Activated B cell treated with CpG ODN at 0.5 μM for 24 hours (primary cell): ENCODE data around the gene TBC1D16. TPM values are rescaled to one million over a fixed set of nuclear protein-coding genes. Genes with fewer than 3 reads are reported as not detected.

ENCODE experiments used
- ATAC-seq: fragments of 200-7000 bp; cut with Tn5 transposase; one replicate; pipeline ENCODE4 v1.10.0; 2021; ENCODE audit warnings: low read depth, mild to moderate bottlenecking, moderate library complexity
- CTCF ChIA-PET: fragments of 350-600 bp; sonication (Branson Sonifier 250); formaldehyde crosslinking; loops from one replicate; lab custom pipeline; 2021; ENCODE audit warnings: antibody characterized with exemption; lab: Charles Lee
- POLR2A ChIA-PET: fragments of 350-600 bp; sonication (Branson Sonifier 250); formaldehyde crosslinking; loops from one replicate; lab custom pipeline; 2021; ENCODE audit warnings: antibody characterized with exemption; lab: Charles Lee
- DNase-seq: peaks from one replicate; pipeline ENCODE4 v3.0.0; 2022
- H3K27ac Mint-ChIP-seq: one replicate; pipeline ENCODE4 v1.8.0; 2020; ENCODE audit warnings: mixed read lengths
- H3K27me3 Mint-ChIP-seq: one replicate; pipeline ENCODE4 v1.8.0; 2021; ENCODE audit warnings: mixed read lengths
- H3K36me3 Mint-ChIP-seq: one replicate; pipeline ENCODE4 v1.8.0; 2021; ENCODE audit warnings: low read depth, mixed read lengths
- H3K4me1 Mint-ChIP-seq: one replicate; pipeline ENCODE4 v1.8.0; 2021; ENCODE audit warnings: mixed read lengths
- H3K4me3 Mint-ChIP-seq: one replicate; pipeline ENCODE4 v1.8.0; 2020; ENCODE audit warnings: mild to moderate bottlenecking, mixed read lengths
- H3K9me3 Mint-ChIP-seq: one replicate; pipeline ENCODE4 v1.8.0; 2020; ENCODE audit warnings: mixed read lengths
- intact Hi-C: fragments of 100-400 bp; cut with micrococcal nuclease; formaldehyde crosslinking; loops from one replicate; pipeline ENCODE4 v1.15.1; 2024
- total RNA-seq: library from RNA; stranded (reverse); gene quantifications from 2 replicates; pipeline ENCODE4 v1.2.3, GENCODE V29; 2022
- TF ChIP-seq, protein P1 (sequence below): fragments of 200-600 bp; IDR thresholded peaks from one replicate; pipeline ENCODE4 v1.8.0; 2022; ENCODE audit warnings: antibody characterized with exemption, mild to moderate bottlenecking

TBC1D16 gene
- total RNA-seq, 1 donor from 2014 or later = 2.6 TPM

DNA sequence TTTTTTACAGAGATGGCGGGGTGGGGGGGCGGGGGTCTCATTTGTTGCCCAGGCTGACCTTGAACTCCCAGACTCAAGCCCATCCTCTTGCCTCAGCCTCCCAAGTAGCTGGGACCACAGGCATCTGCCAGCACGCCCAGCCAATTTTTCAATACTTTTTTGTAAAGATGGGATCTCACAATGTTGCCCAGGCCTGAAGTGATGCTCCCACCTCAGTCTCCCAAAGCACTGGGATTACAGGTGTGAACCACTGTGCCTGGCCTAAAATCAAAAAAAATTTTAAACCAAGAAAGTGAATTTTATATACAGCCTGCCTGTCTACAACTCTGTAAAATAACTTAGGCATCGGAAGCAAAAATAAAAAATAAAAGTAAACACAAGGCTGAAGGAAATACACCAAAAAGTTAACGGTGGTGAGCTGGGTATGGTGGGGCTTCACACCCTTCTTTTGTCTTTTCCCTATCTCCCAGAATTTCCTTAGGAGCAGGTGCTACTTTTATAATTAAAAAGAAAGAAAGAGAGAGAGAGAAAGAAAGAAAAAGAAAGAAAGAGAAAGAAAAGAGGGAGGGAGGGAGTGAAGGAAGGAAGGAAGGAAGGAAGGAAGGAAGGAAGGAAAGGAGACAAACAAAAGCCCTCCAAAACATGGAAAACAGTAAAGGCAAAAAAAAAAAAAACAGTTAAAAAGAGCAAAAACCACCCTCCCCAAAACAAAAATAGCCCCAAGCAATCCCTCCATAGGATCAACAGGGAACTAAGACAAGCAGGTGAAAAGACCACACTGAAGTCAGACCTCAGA lies 51.4 kb downstream of the TBC1D16 start:
- Mint-ChIP-seq H3K9me3 (no peaks in the 10 kb centered on the region), H3K27ac (no peak overlapping the region), H3K27me3 (no peaks in the 10 kb centered on the region), H3K4me1 (no peaks in the 10 kb centered on the region), H3K4me3 (no peak overlapping the region), H3K36me3 (no peaks in the 10 kb centered on the region)
- no peak for DNase-seq
- no peak for ATAC-seq
- ChIA-PET POLR2A (no interaction called here), CTCF (no interaction called here)
- intact Hi-C loops = no loop called here
- TF ChIP-seq, protein P1, sequence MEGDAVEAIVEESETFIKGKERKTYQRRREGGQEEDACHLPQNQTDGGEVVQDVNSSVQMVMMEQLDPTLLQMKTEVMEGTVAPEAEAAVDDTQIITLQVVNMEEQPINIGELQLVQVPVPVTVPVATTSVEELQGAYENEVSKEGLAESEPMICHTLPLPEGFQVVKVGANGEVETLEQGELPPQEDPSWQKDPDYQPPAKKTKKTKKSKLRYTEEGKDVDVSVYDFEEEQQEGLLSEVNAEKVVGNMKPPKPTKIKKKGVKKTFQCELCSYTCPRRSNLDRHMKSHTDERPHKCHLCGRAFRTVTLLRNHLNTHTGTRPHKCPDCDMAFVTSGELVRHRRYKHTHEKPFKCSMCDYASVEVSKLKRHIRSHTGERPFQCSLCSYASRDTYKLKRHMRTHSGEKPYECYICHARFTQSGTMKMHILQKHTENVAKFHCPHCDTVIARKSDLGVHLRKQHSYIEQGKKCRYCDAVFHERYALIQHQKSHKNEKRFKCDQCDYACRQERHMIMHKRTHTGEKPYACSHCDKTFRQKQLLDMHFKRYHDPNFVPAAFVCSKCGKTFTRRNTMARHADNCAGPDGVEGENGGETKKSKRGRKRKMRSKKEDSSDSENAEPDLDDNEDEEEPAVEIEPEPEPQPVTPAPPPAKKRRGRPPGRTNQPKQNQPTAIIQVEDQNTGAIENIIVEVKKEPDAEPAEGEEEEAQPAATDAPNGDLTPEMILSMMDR = no peak

DNA sequence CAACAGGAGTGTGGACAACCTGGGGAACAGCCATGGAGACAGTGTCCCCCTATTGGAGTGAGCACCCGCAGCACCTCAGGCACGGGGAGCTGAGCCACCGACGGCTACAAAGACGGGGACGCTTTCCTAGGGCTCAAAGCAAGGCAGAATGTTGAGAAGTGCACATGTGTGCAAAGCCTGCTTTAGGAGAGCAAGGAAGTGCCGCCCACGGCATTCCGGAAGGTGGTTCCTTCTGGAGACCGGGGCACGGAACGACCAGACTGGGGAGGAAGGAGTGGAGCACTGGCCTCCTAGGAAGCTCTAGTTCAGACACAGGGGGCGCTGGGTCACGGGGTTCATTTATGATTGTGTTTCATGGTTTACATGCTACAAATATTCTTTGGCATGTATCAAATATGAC lies 52.2 kb downstream of the TBC1D16 start:
- no peaks in the 10 kb centered on the region for H3K9me3 Mint-ChIP-seq
- TF ChIP-seq, protein P1 = no peak
- ChIA-PET POLR2A (no interaction called here), CTCF (no interaction called here)
- no peaks in the 10 kb centered on the region for H3K4me1 Mint-ChIP-seq
- no peaks in the 10 kb centered on the region for H3K27me3 Mint-ChIP-seq
- ATAC-seq (no peak), DNase-seq (no peak)
- H3K4me3 Mint-ChIP-seq = no peak overlapping the region
- intact Hi-C loops = no loop called here
- H3K27ac Mint-ChIP-seq = no peak overlapping the region
- H3K36me3 Mint-ChIP-seq = no peaks in the 10 kb centered on the region

DNA sequence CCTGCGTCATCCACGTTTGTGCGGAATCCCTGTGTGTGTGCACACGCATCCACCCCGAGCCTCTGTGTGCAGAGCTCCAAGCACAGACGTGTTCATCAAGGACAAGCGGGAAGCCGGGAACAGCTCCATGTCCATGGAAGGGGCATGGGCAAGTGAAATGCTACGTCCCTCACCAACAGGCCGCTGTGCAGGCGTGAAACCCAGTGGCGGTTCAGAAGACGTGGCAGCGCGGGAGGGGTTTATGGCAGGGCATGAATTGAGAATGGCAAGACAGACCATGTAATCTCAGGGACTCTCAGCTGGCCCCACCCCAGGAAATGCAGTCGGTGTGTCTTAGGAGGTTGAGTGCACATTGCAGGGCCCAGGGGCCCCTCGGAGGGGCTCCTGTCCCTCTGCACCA lies 52.7 kb downstream of the TBC1D16 start:
- CTCF ChIA-PET = interaction anchor here (0.7 kb wide), 1 partner anchor 15 kb away, joined by 4 read pairs; no protein-coding TSS in a partner anchor
- H3K27ac Mint-ChIP-seq = no peak overlapping the region
- H3K36me3 Mint-ChIP-seq = no peaks in the 10 kb centered on the region
- no peaks in the 10 kb centered on the region for H3K4me1 Mint-ChIP-seq
- no peaks in the 10 kb centered on the region for H3K9me3 Mint-ChIP-seq
- POLR2A ChIA-PET = no interaction called here
- intact Hi-C loops = no loop called here
- TF ChIP-seq, protein P1 = no peak
- H3K27me3 Mint-ChIP-seq = no peaks in the 10 kb centered on the region
- no peak for DNase-seq
- no peak overlapping the region for H3K4me3 Mint-ChIP-seq
- no peak for ATAC-seq

DNA sequence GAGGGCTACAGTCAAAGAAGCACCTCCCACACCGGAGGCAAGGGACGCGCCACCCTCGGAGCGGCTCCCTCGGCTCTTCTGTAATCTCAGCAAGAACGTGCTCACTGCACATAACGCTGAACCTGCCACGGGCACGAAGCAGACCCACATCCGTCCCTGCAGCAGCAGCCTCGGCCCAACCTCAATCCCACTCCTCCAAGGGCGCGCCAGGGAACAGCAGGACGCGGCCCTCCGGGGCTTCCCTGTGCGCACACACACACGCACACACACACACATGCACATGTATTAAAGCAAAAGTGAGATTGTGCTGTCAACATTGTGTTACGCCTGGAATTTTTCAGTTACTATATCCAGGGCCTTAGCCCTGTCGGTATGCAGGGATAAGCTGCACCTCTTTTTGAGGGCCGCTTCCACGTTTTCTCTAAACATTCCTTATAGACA lies 54.0 kb downstream of the TBC1D16 start:
- intact Hi-C loops = no loop called here
- Mint-ChIP-seq H3K27me3 (peaks cover 3% of the 10 kb centered on the region), H3K36me3 (no peaks in the 10 kb centered on the region), H3K4me1 (no peaks in the 10 kb centered on the region), H3K4me3 (no peak overlapping the region), H3K27ac (no peak overlapping the region), H3K9me3 (no peaks in the 10 kb centered on the region)
- CTCF ChIA-PET = no interaction called here
- ATAC-seq (no peak), DNase-seq (no peak)
- POLR2A ChIA-PET = interaction anchor here (0.9 kb wide), 1 partner anchor 140 kb away, joined by 3 read pairs; no protein-coding TSS in a partner anchor
- TF ChIP-seq, protein P1 = no peak

DNA sequence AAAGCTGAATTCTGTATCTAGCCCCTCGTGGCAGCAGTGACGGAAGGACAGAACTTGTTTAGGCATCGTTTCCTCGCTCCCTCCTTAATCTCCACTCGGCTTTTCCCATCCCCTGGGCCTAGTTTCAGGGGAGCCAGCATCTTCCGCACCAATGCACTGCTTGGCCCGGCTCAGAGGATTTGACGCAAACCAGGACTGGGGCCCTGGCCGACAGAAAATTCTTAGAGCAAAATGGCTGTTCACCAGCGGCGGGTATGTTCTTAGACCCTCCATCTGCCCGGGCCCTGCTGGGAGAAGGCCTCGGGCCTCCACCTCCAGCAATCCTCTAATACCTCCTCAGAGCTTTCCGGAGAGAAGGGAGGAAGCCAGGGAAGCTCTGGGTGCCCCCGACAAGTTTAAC lies 54.6 kb downstream of the TBC1D16 start:
- intact Hi-C loops = no loop called here
- H3K4me3 Mint-ChIP-seq = no peak overlapping the region
- POLR2A ChIA-PET = no interaction called here
- H3K4me1 Mint-ChIP-seq = no peaks in the 10 kb centered on the region
- CTCF ChIA-PET = no interaction called here
- no peak overlapping the region for H3K27ac Mint-ChIP-seq
- no peaks in the 10 kb centered on the region for H3K36me3 Mint-ChIP-seq
- H3K9me3 Mint-ChIP-seq = no peaks in the 10 kb centered on the region
- ATAC-seq = no peak
- DNase-seq = no peak
- TF ChIP-seq, protein P1 = no peak
- H3K27me3 Mint-ChIP-seq = peaks cover 3% of the 10 kb centered on the region
